HepG2 (cell line): Measurements from ENCODE around the gene ECM1. TPM values are rescaled to one million over a fixed set of nuclear protein-coding genes. Genes with fewer than 3 reads are reported as not detected.
A peak's percentile ranks its signal among the peaks of the same experiment; 100 is the strongest.

Source experiments
- ETS1 ChIP-seq: sonication (generic); formaldehyde crosslinking; IDR thresholded peaks from 2 replicates; pipeline ENCODE4 v1.4.0; 2020; ENCODE audit warnings: missing genetic modification reagents
- GABPB1 ChIP-seq: IDR thresholded peaks from 2 replicates; pipeline ENCODE4 v1.6.1; 2016; ENCODE audit warnings: mild to moderate bottlenecking, missing genetic modification reagents, moderate library complexity, missing compliant biosample characterization
- GMEB1 ChIP-seq: sonication (generic); formaldehyde crosslinking; IDR thresholded peaks from 2 replicates; pipeline ENCODE4 v1.5.1; 2020; ENCODE audit warnings: missing genetic modification reagents, mild to moderate bottlenecking, borderline replicate concordance
- HNRNPH1 ChIP-seq: fragments of 200-400 bp; formaldehyde crosslinking; optimal IDR thresholded peaks from 2 replicates; pipeline ENCODE3; 2017; ENCODE audit warnings: mild to moderate bottlenecking, low read depth, low read length
- NAIF1 ChIP-seq: sonication (generic); formaldehyde crosslinking; IDR thresholded peaks from 2 replicates; pipeline ENCODE4 v1.5.0; 2020; ENCODE audit warnings: mild to moderate bottlenecking, missing genetic modification reagents, borderline replicate concordance
- NONO ChIP-seq, 2 experiments: fragments of 450-650 bp in 1 of 2; sonication (generic) in 1 of 2; formaldehyde crosslinking in 1 of 2; IDR thresholded peaks in 1 of 2; conservative IDR thresholded peaks in 1 of 2; 2 replicates each; pipeline versions ENCODE4 v1.6.1 to v1.8.0; 2017 to 2022; ENCODE audit warnings: mild to moderate bottlenecking in 1 of 2, missing genetic modification reagents in 1 of 2, moderate library complexity in 1 of 2
- PITX1 ChIP-seq: sonication (generic); formaldehyde crosslinking; IDR thresholded peaks from 2 replicates; pipeline ENCODE4 v1.5.1; 2020; ENCODE audit warnings: mild to moderate bottlenecking, missing genetic modification reagents
- RBM22 ChIP-seq: fragments of 200-400 bp; formaldehyde crosslinking; optimal IDR thresholded peaks from 2 replicates; pipeline ENCODE3; 2017; ENCODE audit warnings: mild to moderate bottlenecking, low read length, moderate library complexity
- RXRB ChIP-seq: IDR thresholded peaks from 2 replicates; pipeline ENCODE4 v1.6.1; 2016; ENCODE audit warnings: borderline replicate concordance, missing genetic modification reagents, missing compliant biosample characterization
- TEAD3 ChIP-seq: optimal IDR thresholded peaks from 2 replicates; pipeline ENCODE3; 2016; ENCODE audit warnings: borderline replicate concordance
- TOPORS ChIP-seq: sonication (generic); formaldehyde crosslinking; IDR thresholded peaks from 2 replicates; pipeline ENCODE4 v1.8.0; 2023; ENCODE audit warnings: mild to moderate bottlenecking, missing genetic modification reagents
- ZMYM2 ChIP-seq: sonication (generic); formaldehyde crosslinking; IDR thresholded peaks from 2 replicates; pipeline ENCODE4 v1.8.0; 2022; ENCODE audit warnings: mild to moderate bottlenecking, missing genetic modification reagents
- ZMYM3 ChIP-seq: sonication (generic); formaldehyde crosslinking; IDR thresholded peaks from 2 replicates; pipeline ENCODE4 v1.5.1; 2020; ENCODE audit warnings: mild to moderate bottlenecking, missing genetic modification reagents
- ZNF143 ChIP-seq: sonication (generic); formaldehyde crosslinking; IDR thresholded peaks from 2 replicates; pipeline ENCODE4 v1.4.0; 2020; ENCODE audit warnings: missing genetic modification reagents
- ZNF234 ChIP-seq: sonication (generic); formaldehyde crosslinking; conservative IDR thresholded peaks from 2 replicates; pipeline ENCODE4 v1.5.1; 2020; ENCODE audit warnings: mild to moderate bottlenecking, missing genetic modification reagents
- ZNF331 ChIP-seq: sonication (generic); formaldehyde crosslinking; IDR thresholded peaks from 2 replicates; pipeline ENCODE4 v1.4.0; 2020; ENCODE audit warnings: missing genetic modification reagents
- ZNF33A ChIP-seq: sonication (generic); formaldehyde crosslinking; IDR thresholded peaks from 2 replicates; pipeline ENCODE4 v1.5.1; 2020; ENCODE audit warnings: missing genetic modification reagents, mild to moderate bottlenecking, moderate library complexity, borderline replicate concordance
- ZNF530 ChIP-seq: sonication (generic); formaldehyde crosslinking; IDR thresholded peaks from 2 replicates; pipeline ENCODE4 v1.5.0; 2020; ENCODE audit warnings: low read depth, mild to moderate bottlenecking, missing genetic modification reagents
- ZNF570 ChIP-seq: sonication (generic); formaldehyde crosslinking; IDR thresholded peaks from 2 replicates; pipeline ENCODE4 v1.4.0; 2020; ENCODE audit warnings: mild to moderate bottlenecking, missing genetic modification reagents, borderline replicate concordance
- ZNF605 ChIP-seq: sonication (generic); formaldehyde crosslinking; IDR thresholded peaks from 2 replicates; pipeline ENCODE4 v1.8.0; 2022; ENCODE audit warnings: mild to moderate bottlenecking, missing genetic modification reagents
- ZNF629 ChIP-seq: sonication (generic); formaldehyde crosslinking; conservative IDR thresholded peaks from 2 replicates; pipeline ENCODE4 v1.5.0; 2020; ENCODE audit warnings: missing genetic modification reagents
- polyA plus RNA-seq, 8 experiments: library from polyadenylated mRNA; depleted of rRNA in 3 of 8; stranded (reverse) in 7 of 8; unstranded in 1 of 8; fragments of >200 nt; fragmentation: Illumina TruSeq in 4 of 8; extraction: Trizol in 4 of 8; gene quantifications; 2 replicates each; pipeline versions ENCODE4 v1.2.1 to v1.2.3, GENCODE V29; 2011 to 2016; ENCODE audit warnings: low read depth in 4 of 8, missing spikeins in 1 of 8, mixed read lengths in 1 of 8; ENCODE audit not compliant: insufficient read depth in 1 of 8
- total RNA-seq, 5 experiments: library from RNA; depleted of rRNA; stranded (reverse); fragments of >200 nt; fragmentation: Illumina TruSeq; extraction: Trizol; gene quantifications; 2 replicates each; pipeline ENCODE4 v1.2.3, GENCODE V29; 2016; ENCODE audit warnings: low read depth in 1 of 5
- TF ChIP-seq, protein P1 (sequence below), 2 experiments: sonication (generic) in 1 of 2; formaldehyde crosslinking in 1 of 2; IDR thresholded peaks; 2 replicates each; pipeline versions ENCODE4 v1.4.0 to v1.6.1; 2016 to 2020; ENCODE audit warnings: borderline replicate concordance in 1 of 2, low read depth in 1 of 2, mild to moderate bottlenecking in 1 of 2, missing genetic modification reagents in 1 of 2

The ECM1 gene
- total and polyA plus RNA-seq, 2 of the 13 experiments (the other 11 are each of a cell fraction or from before 2014, with no cell fraction given) = 0.42 to 1.0 TPM

DNA sequence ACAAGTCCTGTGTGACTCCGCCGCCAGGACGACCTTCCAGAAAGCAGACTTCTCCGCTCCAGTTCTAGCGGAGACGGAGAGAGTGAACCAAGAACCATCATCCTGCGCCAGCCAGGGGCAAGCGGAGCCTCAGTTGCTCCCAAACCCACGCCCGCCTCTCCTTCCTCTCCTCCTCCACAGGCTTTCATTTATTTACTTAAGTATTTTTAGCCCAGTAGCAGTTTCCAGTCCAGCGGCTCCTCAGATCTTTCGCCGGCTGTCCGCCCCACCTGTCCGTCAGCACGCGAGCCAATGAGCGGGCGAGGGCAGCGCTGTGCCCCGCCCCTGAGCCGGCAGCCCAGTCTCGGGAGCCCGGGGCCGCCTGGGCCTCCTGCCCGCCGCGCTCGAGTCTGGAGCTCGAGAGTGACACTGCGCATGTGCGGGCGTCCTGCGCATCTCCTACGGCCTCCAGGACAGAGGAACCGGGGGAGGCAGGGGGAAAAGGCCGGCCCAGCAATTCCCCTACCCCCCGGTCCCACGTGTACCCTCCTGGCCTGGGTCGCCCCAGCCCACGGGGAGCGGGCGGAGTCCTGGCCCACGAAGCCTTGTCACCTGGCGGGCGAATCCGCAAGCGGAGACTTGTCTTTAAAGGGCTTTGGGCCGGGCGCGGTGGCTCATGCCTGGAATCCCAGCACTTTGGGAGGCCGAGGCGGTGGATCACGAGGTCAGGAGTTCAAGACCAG, 7.6 kb downstream of the ECM1 start, which contains the start of gene FALEC (continued):
- TF ChIP-seq NONO (IDR thresholded peaks at IDR 0.05) (no peak), NONO (CRISPR knock-in tag; conservative IDR thresholded peaks at IDR 0.05) (peak; percentile 55), ZNF530 (CRISPR knock-in tag) (no peak), TEAD3 (CRISPR knock-in tag) (peak; percentile 44), RBM22 (no peak), ZNF331 (CRISPR knock-in tag) (no peak), NAIF1 (CRISPR knock-in tag) (peak; percentile 27; the same call in 1 of the 2 replicates), ZNF570 (CRISPR knock-in tag) (no peak), ZNF143 (no peak), TOPORS (0 out of 2 replicates have a peak, but pooled peaks have one; percentile 19), ZNF234 (no peak), ZNF605 (CRISPR knock-in tag) (peak; percentile 80), ZNF33A (CRISPR knock-in tag) (no peak), ZMYM3 (CRISPR knock-in tag) (peak; percentile 72; the same call in 1 of the 2 replicates), GMEB1 (CRISPR knock-in tag) (peak; percentile 59; the same call in 1 of the 2 replicates), ZNF629 (CRISPR knock-in tag) (peak; percentile 28; the same call in 1 of the 2 replicates), ZMYM2 (CRISPR knock-in tag) (peak; percentile 76), GABPB1 (peak; percentile 58; the same call in 1 of the 2 replicates), HNRNPH1 (peak; percentile 52), RXRB (CRISPR knock-in tag) (0 out of 2 replicates have a peak, but pooled peaks have one; percentile 9), PITX1 (no peak), ETS1 (no peak)
- TF ChIP-seq, protein P1, sequence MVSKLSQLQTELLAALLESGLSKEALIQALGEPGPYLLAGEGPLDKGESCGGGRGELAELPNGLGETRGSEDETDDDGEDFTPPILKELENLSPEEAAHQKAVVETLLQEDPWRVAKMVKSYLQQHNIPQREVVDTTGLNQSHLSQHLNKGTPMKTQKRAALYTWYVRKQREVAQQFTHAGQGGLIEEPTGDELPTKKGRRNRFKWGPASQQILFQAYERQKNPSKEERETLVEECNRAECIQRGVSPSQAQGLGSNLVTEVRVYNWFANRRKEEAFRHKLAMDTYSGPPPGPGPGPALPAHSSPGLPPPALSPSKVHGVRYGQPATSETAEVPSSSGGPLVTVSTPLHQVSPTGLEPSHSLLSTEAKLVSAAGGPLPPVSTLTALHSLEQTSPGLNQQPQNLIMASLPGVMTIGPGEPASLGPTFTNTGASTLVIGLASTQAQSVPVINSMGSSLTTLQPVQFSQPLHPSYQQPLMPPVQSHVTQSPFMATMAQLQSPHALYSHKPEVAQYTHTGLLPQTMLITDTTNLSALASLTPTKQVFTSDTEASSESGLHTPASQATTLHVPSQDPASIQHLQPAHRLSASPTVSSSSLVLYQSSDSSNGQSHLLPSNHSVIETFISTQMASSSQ (IDR thresholded peaks at IDR 0.05; ENCODE audit: low read depth) = no peak
- TF ChIP-seq, protein P1 (CRISPR knock-in tag; IDR thresholded peaks at IDR 0.05; ENCODE audit: borderline replicate concordance) = peak; percentile 27; the same call in 1 of the 2 replicates
